Islet precursor cell (in vitro differentiated cells): Measurements from ENCODE around the gene ZNF511.
"Not testable (repeated sequence)": the region's sequence is repeated elsewhere in the genome, so short reads cannot be mapped to it uniquely, and the experiment has no call there.

ENCODE experiments used
- DNase-seq: peaks from one replicate; pipeline ENCODE4 v3.0.0-alpha.2; 2018

The ZNF511 gene

GRCh38 chr10:133308421-133309099 is at the start of gene ZNF511, which contains the start of gene TUBGCP2:
Gene ZNF511 (plus strand): TSS chr10:133308914. CDS start chr10:133308944, 30 bp downstream.
Gene TUBGCP2 (minus strand): TSS chr10:133308872. CDS start chr10:133302941, 5,931 bp downstream.
- DNase-seq: peak; percentile 88

- DNase-seq: no peak
Observed at GRCh38 chr10:133259602-133259989, 49.1 kb upstream of the ZNF511 start.

- no peak for DNase-seq
Observed at GRCh38 chr10:133260895-133261725, 47.6 kb upstream of the ZNF511 start.

- DNase-seq: peak; percentile 83
Observed at GRCh38 chr10:133261726-133262325, 46.9 kb upstream of the ZNF511 start.

GRCh38 chr10:133262696-133263095 is 46.0 kb upstream of the ZNF511 start:
- no peak for DNase-seq

- DNase-seq: no peak
Observed at GRCh38 chr10:133263674-133264073, 45.0 kb upstream of the ZNF511 start.

- no peak for DNase-seq
Observed at GRCh38 chr10:133264461-133264860, 44.3 kb upstream of the ZNF511 start.

GRCh38 chr10:133265052-133265451 is 43.7 kb upstream of the ZNF511 start:
- DNase-seq: not testable (repeated sequence)

GRCh38 chr10:133266056-133266795 is 42.5 kb upstream of the ZNF511 start:
- DNase-seq: no peak

- no peak for DNase-seq
Observed at GRCh38 chr10:133267293-133267692, 41.4 kb upstream of the ZNF511 start.

GRCh38 chr10:133267829-133268228 is 40.9 kb upstream of the ZNF511 start:
- DNase-seq: no peak

GRCh38 chr10:133268532-133268931 is 40.2 kb upstream of the ZNF511 start:
- no peak for DNase-seq

- DNase-seq: no peak
Observed at GRCh38 chr10:133269367-133269766, 39.3 kb upstream of the ZNF511 start.

- DNase-seq: no peak
Observed at GRCh38 chr10:133270204-133270603, 38.5 kb upstream of the ZNF511 start.

GRCh38 chr10:133270773-133271297 is 37.9 kb upstream of the ZNF511 start:
- DNase-seq: no peak

- no peak for DNase-seq
Observed at GRCh38 chr10:133271521-133272300, 37.0 kb upstream of the ZNF511 start.

- DNase-seq: no peak
Observed at GRCh38 chr10:133272301-133272963, 36.3 kb upstream of the ZNF511 start.

- no peak for DNase-seq
Observed at GRCh38 chr10:133272964-133273420, 35.7 kb upstream of the ZNF511 start.

GRCh38 chr10:133273534-133274143 is 35.1 kb upstream of the ZNF511 start:
- DNase-seq: no peak
